GM12878 (cell line): ENCODE results near the gene ABCC3. TPM values are rescaled to one million over a fixed set of nuclear protein-coding genes. Genes with fewer than 3 reads are reported as not detected.

Experiments
- ATAC-seq: fragments of 200-7000 bp; cut with Tn5 transposase; 3 replicates; pipeline ENCODE4 v1.9.1; 2020; ENCODE audit warnings: mild to moderate bottlenecking, moderate library complexity
- BruUV-seq: library from RNA; stranded (reverse); fragments of 400-500 nt; replicated peaks from 2 replicates; lab custom pipeline; 2021; lab: Mats Ljungman, UMichigan
- CTCF ChIA-PET: fragments of 300-600 bp; sonication (Branson Sonifier 250); formaldehyde crosslinking; extraction: SDS; loops from one replicate; lab custom pipeline; 2021; ENCODE audit warnings: inconsistent platforms; lab: Yijun Ruan, JAX
- POLR2A ChIA-PET: fragments of 350-600 bp; formaldehyde crosslinking; extraction: SDS; loops from one replicate; lab custom pipeline; 2021; ENCODE audit warnings: inconsistent platforms; lab: Charles Lee
- RAD21 ChIA-PET: fragments of 300-600 bp; sonication (Branson Sonifier 250); formaldehyde crosslinking; loops from one replicate; lab custom pipeline; 2023; ENCODE audit warnings: antibody characterized with exemption; ENCODE audit not compliant: unreplicated experiment; lab: Charles Lee
- SMC1A ChIA-PET: fragments of 300-600 bp; sonication (Branson Sonifier 250); formaldehyde crosslinking; loops from one replicate; lab custom pipeline; 2023; ENCODE audit not compliant: unreplicated experiment, uncharacterized antibody; lab: Charles Lee
- DNase-seq: peaks from one replicate; pipeline ENCODE4 v3.0.0-alpha.2; 2011; ENCODE audit warnings: low read depth, low spot score
- FAIRE-seq: peaks from 3 replicates; lab custom pipeline; 2011; peaks lifted over from hg19 to GRCh38; lab: Jason Lieb, UNC
- H2AFZ ChIP-seq: 2 replicates; pipeline ENCODE4 v1.6.0; 2011; ENCODE audit warnings: low read depth, low read length, control low read depth; ENCODE audit not compliant: control insufficient read depth
- H3K27ac ChIP-seq: 2 replicates; pipeline ENCODE4 v1.5.1; 2011; ENCODE audit warnings: control low read depth; ENCODE audit not compliant: control insufficient read depth, insufficient read depth
- H3K27me3 ChIP-seq, 2 experiments: replicated peaks in 1 of 2; 2 replicates each; pipeline versions ENCODE4 v1.6.0 to v1.6.1; 2011; ENCODE audit warnings: low read length in 1 of 2; ENCODE audit not compliant: control insufficient read depth in 2 of 2, insufficient read depth in 2 of 2
- H3K36me3 ChIP-seq, 2 experiments: 2 replicates each; pipeline ENCODE4 v1.5.1; 2011; ENCODE audit warnings: low read length in 1 of 2; ENCODE audit not compliant: control insufficient read depth in 2 of 2, insufficient read depth in 2 of 2
- H3K4me1 ChIP-seq: 2 replicates; pipeline ENCODE4 v1.6.1; 2011; ENCODE audit warnings: mild to moderate bottlenecking, low read length, moderate library complexity, mixed read lengths; ENCODE audit not compliant: control insufficient read depth, insufficient read depth
- H3K4me2 ChIP-seq: 2 replicates; pipeline ENCODE4 v1.6.0; 2011; ENCODE audit warnings: control low read depth; ENCODE audit not compliant: control insufficient read depth, insufficient read depth
- H3K4me3 ChIP-seq: fragments of 200-600 bp; sonication (generic); 2 replicates; pipeline ENCODE4 v1.5.1; 2016
- H3K79me2 ChIP-seq: 2 replicates; pipeline ENCODE4 v1.6.0; 2011; ENCODE audit warnings: low read length; ENCODE audit not compliant: control insufficient read depth, insufficient read depth
- H3K9ac ChIP-seq: 2 replicates; pipeline ENCODE4 v1.8.0; 2011; ENCODE audit warnings: low read length, control low read depth, mixed read lengths; ENCODE audit not compliant: control insufficient read depth, insufficient read depth
- H3K9me3 ChIP-seq: replicated peaks from 3 replicates; pipeline ENCODE4 v1.5.1; 2011; ENCODE audit warnings: mild to moderate bottlenecking, low read length; ENCODE audit not compliant: control insufficient read depth, insufficient read depth
- H4K20me1 ChIP-seq: 2 replicates; pipeline ENCODE4 v1.6.0; 2011; ENCODE audit not compliant: control insufficient read depth, insufficient read depth
- ATF7 ChIP-seq: fragments of 450-650 bp; IDR thresholded peaks from 2 replicates; pipeline ENCODE4 v1.6.1; 2016; ENCODE audit warnings: low read depth, mild to moderate bottlenecking
- BACH1 ChIP-seq: fragments of 450-650 bp; IDR thresholded peaks from 2 replicates; pipeline ENCODE4 v1.6.1; 2017; ENCODE audit warnings: mild to moderate bottlenecking, borderline replicate concordance
- BHLHE40 ChIP-seq, 2 experiments: fragments of 450-650 bp in 1 of 2; IDR thresholded peaks; 2 replicates each; pipeline ENCODE4 v1.6.1; 2011 to 2017; ENCODE audit warnings: low read depth in 2 of 2, borderline replicate concordance in 1 of 2, improper control_type of control experiment in 1 of 2, low read length in 1 of 2, mild to moderate bottlenecking in 1 of 2
- CHD4 ChIP-seq: fragments of 200-600 bp; sonication (generic); IDR thresholded peaks from 2 replicates; pipeline ENCODE4 v1.6.1; 2016; ENCODE audit warnings: mild to moderate bottlenecking
- EED ChIP-seq: sonication (generic); IDR thresholded peaks from 2 replicates; pipeline ENCODE4 v1.6.1; 2016; ENCODE audit warnings: antibody characterized with exemption, low read depth
- IKZF2 ChIP-seq, 2 experiments: fragments of 450-650 bp; IDR thresholded peaks; 2 replicates each; pipeline ENCODE4 v1.6.1; 2017; ENCODE audit warnings: mild to moderate bottlenecking in 2 of 2, moderate library complexity in 2 of 2
- MEF2B ChIP-seq: fragments of 450-650 bp; IDR thresholded peaks from 2 replicates; pipeline ENCODE4 v1.6.1; 2018; ENCODE audit warnings: mild to moderate bottlenecking, moderate library complexity; ENCODE audit not compliant: partially characterized antibody, poor library complexity, severe bottlenecking
- MTA3 ChIP-seq: IDR thresholded peaks from 2 replicates; pipeline ENCODE4 v1.6.1; 2012; ENCODE audit warnings: low read length, inconsistent platforms, borderline replicate concordance
- MXI1 ChIP-seq: fragments of 150-350 bp; IDR thresholded peaks from 2 replicates; pipeline ENCODE4 v1.6.1; 2011; ENCODE audit warnings: low read depth, mild to moderate bottlenecking, inconsistent platforms, low read length, improper control_type of control experiment
- PML ChIP-seq: IDR thresholded peaks from 2 replicates; pipeline ENCODE4 v1.6.1; 2012; ENCODE audit warnings: low read length, inconsistent platforms
- POLR2A ChIP-seq: IDR thresholded peaks from 2 replicates; pipeline ENCODE4 v1.6.1; 2011; ENCODE audit warnings: low read depth, mild to moderate bottlenecking, low read length
- POU2F2 ChIP-seq: IDR thresholded peaks from 3 replicates; pipeline ENCODE4 v1.6.1; 2011; ENCODE audit warnings: low read depth, mild to moderate bottlenecking, low read length, borderline replicate concordance
- SIN3A ChIP-seq: IDR thresholded peaks from 2 replicates; pipeline ENCODE4 v1.6.1; 2012; ENCODE audit warnings: low read depth, low read length, improper control_type of control experiment
- SPI1 ChIP-seq: IDR thresholded peaks from 2 replicates; pipeline ENCODE4 v1.6.1; 2011; ENCODE audit warnings: low read depth, mild to moderate bottlenecking, low read length, moderate library complexity, borderline replicate concordance; ENCODE audit not compliant: insufficient read depth
- ZNF384 ChIP-seq: IDR thresholded peaks from 2 replicates; pipeline ENCODE4 v1.6.1; 2012; ENCODE audit warnings: low read depth, mild to moderate bottlenecking, low read length, improper control_type of control experiment, borderline replicate concordance
- ZNF622 ChIP-seq: fragments of 450-650 bp; IDR thresholded peaks from 2 replicates; pipeline ENCODE4 v1.6.1; 2017; ENCODE audit warnings: mild to moderate bottlenecking, inconsistent platforms
- WGBS: methylation state at CpG from one replicate; pipeline ENCODE4 v1.1.6; 2016; ENCODE audit warnings: low lambda C conversion rate; ENCODE audit not compliant: insufficient replicate concordance, insufficient coverage; ENCODE audit errors: missing lambda C conversion rate; 5-methylcytosine and 5-hydroxymethylcytosine counted together
- in situ Hi-C: fragments of 300-500 bp; cut with MboI; formaldehyde crosslinking; loops from 9 replicates; pipeline ENCODE4 v1.14.3; 2018; ENCODE audit warnings: mixed read lengths
- intact Hi-C: fragments of 100-400 bp; cut with micrococcal nuclease; formaldehyde crosslinking; loops from one replicate; pipeline ENCODE4 v1.14.2; 2022; ENCODE audit not compliant: unreplicated experiment
- polyA plus RNA-seq, 11 experiments: library from polyadenylated mRNA; depleted of rRNA in 4 of 11; unstranded in 6 of 11; stranded (reverse) in 5 of 11; fragments of >200 nt; fragmentation: Nextera tagmentation in 4 of 11; fragmentation: Illumina TruSeq in 1 of 11; extraction: Ambion mirVana in 4 of 11; extraction: Trizol in 1 of 11; gene quantifications; 1 replicate in 1 of 11; 2 replicates in 10 of 11; pipeline versions ENCODE4 v1.2.1 to v1.2.3, GENCODE V29; 2011 to 2016; ENCODE audit warnings: inconsistent platforms in 2 of 11, missing spikeins in 2 of 11, low read depth in 1 of 11
- total RNA-seq, 4 experiments: library from RNA; depleted of rRNA in 3 of 4; stranded (reverse); fragments of >200 nt in 3 of 4; fragmentation: Illumina TruSeq in 1 of 4; extraction: Trizol in 1 of 4; gene quantifications; 2 replicates each; pipeline versions ENCODE4 v1.2.1 to v1.2.3, GENCODE V29; 2013 to 2021
- TF ChIP-seq, protein P1 (sequence below): fragments of 450-650 bp; formaldehyde crosslinking; IDR thresholded peaks from 2 replicates; pipeline ENCODE4 v1.4.0; 2022; ENCODE audit warnings: mild to moderate bottlenecking, moderate library complexity
- TF ChIP-seq, protein P2 (sequence below): fragments of 450-650 bp; IDR thresholded peaks from 2 replicates; pipeline ENCODE4 v1.6.1; 2017; ENCODE audit warnings: mild to moderate bottlenecking, moderate library complexity

The ABCC3 gene
- total and polyA plus RNA-seq, 10 of the 15 experiments (the other 5 are each of a cell fraction or from before 2014, with no cell fraction given) = 0.21 to 2.3 (median 0.71) TPM; not detected in 6

DNA sequence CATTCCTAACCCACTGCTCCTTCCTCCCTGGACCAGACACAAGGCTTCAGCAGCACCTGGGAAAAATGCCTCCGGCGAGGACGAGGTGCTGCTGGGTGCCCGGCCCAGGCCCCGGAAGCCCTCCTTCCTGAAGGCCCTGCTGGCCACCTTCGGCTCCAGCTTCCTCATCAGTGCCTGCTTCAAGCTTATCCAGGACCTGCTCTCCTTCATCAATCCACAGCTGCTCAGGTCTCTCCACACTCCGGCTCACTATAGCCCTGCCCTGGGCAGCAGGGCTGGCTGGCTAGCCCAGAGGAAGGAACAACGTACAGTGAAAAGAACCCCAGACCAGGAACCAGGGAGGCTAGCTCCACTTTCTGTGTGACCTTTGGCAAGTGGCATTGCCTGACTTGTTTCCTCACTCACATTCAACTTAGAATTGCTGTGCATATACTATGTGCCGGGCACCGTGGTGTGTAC, 26.2 kb downstream of the ABCC3 start:
- H2AFZ ChIP-seq = no peak overlapping the region
- 81% methylated on average over 10 of the region's 10 CpGs for WGBS
- ChIA-PET CTCF (interaction anchor here (0.6 to 1.7 kb wide), 3 partner anchors 14 to 44 kb away, joined by 3 to 5 read pairs (median 3); no protein-coding TSS in a partner anchor), POLR2A (interaction anchor here (0.6 kb wide), 1 partner anchor 36 kb away, joined by 5 read pairs; no protein-coding TSS in a partner anchor), SMC1A (interaction anchor here (0.8 kb wide), 1 partner anchor 19 kb away, joined by 3 read pairs; no protein-coding TSS in a partner anchor), RAD21 (interaction anchor here (1.0 kb wide), 1 partner anchor 44 kb away, joined by 3 read pairs; no protein-coding TSS in a partner anchor)
- FAIRE-seq (no peak), DNase-seq (no peak), ATAC-seq (no peak)
- no peaks in the 10 kb centered on the region for H3K27me3 ChIP-seq
- intact Hi-C loops = no loop called here
- H3K9ac ChIP-seq = no peak overlapping the region
- H3K9me3 ChIP-seq = no peaks in the 10 kb centered on the region
- BruUV-seq = no TSS peak
- no peaks in the 10 kb centered on the region for H3K4me1 ChIP-seq
- no peak overlapping the region for H3K27ac ChIP-seq
- no peak overlapping the region for H3K4me2 ChIP-seq
- in situ Hi-C loops = no loop called here
- no peaks in the 10 kb centered on the region for H4K20me1 ChIP-seq
- no peak overlapping the region for H3K4me3 ChIP-seq
- H3K79me2 ChIP-seq = no peaks in the 10 kb centered on the region
- H3K36me3 ChIP-seq = no peaks in the 10 kb centered on the region
- TF ChIP-seq CHD4 (no peak), MEF2B (no peak), IKZF2 (IDR thresholded peaks at IDR 0.05) (no peak), POU2F2 (no peak), PML (no peak), EED (no peak), POLR2A (no peak), ATF7 (no peak), ZNF384 (no peak), BACH1 (no peak), BHLHE40 (IDR thresholded peaks at IDR 0.05; ENCODE audit: borderline replicate concordance in 1 of 2, low read depth in 2 of 2, low read length in 1 of 2) (no peak), MTA3 (no peak), MXI1 (no peak), ZNF622 (no peak), SPI1 (no peak), SIN3A (no peak)
- TF ChIP-seq, protein P1, sequence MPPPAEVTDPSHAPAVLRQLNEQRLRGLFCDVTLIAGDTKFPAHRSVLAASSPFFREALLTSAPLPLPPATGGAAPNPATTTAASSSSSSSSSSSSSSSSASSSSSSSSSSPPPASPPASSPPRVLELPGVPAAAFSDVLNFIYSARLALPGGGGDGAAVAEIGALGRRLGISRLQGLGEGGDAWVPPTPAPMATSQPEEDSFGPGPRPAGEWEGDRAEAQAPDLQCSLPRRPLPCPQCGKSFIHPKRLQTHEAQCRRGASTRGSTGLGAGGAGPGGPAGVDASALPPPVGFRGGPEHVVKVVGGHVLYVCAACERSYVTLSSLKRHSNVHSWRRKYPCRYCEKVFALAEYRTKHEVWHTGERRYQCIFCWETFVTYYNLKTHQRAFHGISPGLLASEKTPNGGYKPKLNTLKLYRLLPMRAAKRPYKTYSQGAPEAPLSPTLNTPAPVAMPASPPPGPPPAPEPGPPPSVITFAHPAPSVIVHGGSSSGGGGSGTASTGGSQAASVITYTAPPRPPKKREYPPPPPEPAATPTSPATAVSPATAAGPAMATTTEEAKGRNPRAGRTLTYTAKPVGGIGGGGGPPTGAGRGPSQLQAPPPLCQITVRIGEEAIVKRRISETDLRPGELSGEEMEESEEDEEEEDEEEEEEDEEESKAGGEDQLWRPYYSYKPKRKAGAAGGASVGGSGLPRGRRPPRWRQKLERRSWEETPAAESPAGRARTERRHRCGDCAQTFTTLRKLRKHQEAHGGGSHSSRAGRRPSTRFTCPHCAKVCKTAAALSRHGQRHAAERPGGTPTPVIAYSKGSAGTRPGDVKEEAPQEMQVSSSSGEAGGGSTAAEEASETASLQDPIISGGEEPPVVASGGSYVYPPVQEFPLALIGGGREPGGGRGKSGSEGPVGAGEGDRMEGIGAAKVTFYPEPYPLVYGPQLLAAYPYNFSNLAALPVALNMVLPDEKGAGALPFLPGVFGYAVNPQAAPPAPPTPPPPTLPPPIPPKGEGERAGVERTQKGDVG (CRISPR knock-in tag) = no peak
- TF ChIP-seq, protein P2, sequence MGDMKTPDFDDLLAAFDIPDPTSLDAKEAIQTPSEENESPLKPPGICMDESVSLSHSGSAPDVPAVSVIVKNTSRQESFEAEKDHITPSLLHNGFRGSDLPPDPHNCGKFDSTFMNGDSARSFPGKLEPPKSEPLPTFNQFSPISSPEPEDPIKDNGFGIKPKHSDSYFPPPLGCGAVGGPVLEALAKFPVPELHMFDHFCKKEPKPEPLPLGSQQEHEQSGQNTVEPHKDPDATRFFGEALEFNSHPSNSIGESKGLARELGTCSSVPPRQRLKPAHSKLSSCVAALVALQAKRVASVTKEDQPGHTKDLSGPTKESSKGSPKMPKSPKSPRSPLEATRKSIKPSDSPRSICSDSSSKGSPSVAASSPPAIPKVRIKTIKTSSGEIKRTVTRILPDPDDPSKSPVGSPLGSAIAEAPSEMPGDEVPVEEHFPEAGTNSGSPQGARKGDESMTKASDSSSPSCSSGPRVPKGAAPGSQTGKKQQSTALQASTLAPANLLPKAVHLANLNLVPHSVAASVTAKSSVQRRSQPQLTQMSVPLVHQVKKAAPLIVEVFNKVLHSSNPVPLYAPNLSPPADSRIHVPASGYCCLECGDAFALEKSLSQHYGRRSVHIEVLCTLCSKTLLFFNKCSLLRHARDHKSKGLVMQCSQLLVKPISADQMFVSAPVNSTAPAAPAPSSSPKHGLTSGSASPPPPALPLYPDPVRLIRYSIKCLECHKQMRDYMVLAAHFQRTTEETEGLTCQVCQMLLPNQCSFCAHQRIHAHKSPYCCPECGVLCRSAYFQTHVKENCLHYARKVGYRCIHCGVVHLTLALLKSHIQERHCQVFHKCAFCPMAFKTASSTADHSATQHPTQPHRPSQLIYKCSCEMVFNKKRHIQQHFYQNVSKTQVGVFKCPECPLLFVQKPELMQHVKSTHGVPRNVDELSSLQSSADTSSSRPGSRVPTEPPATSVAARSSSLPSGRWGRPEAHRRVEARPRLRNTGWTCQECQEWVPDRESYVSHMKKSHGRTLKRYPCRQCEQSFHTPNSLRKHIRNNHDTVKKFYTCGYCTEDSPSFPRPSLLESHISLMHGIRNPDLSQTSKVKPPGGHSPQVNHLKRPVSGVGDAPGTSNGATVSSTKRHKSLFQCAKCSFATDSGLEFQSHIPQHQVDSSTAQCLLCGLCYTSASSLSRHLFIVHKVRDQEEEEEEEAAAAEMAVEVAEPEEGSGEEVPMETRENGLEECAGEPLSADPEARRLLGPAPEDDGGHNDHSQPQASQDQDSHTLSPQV = no peak
